Neural cell (in vitro differentiated cells): ENCODE data around the gene WDR26. TPM values are rescaled to one million over a fixed set of nuclear protein-coding genes. Genes with fewer than 3 reads are reported as not detected.

Source experiments
- H2AFZ ChIP-seq: fragments of 200-600, 300-800 bp; sonication (generic), shearing (Covaris generic); 2 replicates; pipeline ENCODE4 v1.6.0; 2014; ENCODE audit warnings: low read depth, mild to moderate bottlenecking, antibody characterized with exemption, low read length, moderate library complexity
- H3F3A ChIP-seq: fragments of 200-600 bp; shearing (Covaris generic); 2 replicates; pipeline ENCODE4 v1.6.1; 2016; ENCODE audit warnings: mild to moderate bottlenecking, moderate library complexity, mixed read lengths, antibody characterized with exemption, low read length; ENCODE audit not compliant: insufficient read depth, poor library complexity, severe bottlenecking
- H3K27ac ChIP-seq: fragments of 200-600, 300-800 bp; sonication (generic), shearing (Covaris generic); 2 replicates; pipeline ENCODE4 v1.5.1; 2014; ENCODE audit warnings: mild to moderate bottlenecking, low read length, moderate library complexity
- H3K27me3 ChIP-seq: fragments of 300-800, 200-600 bp; sonication (generic), shearing (Covaris generic); 2 replicates; pipeline ENCODE4 v1.6.0; 2014; ENCODE audit warnings: mild to moderate bottlenecking, low read depth, low read length, moderate library complexity; ENCODE audit not compliant: insufficient read depth
- H3K36me3 ChIP-seq: fragments of 300-800, 200-600 bp; sonication (generic), shearing (Covaris generic); 2 replicates; pipeline ENCODE4 v1.5.1; 2014; ENCODE audit warnings: mild to moderate bottlenecking, antibody characterized with exemption, low read length, moderate library complexity; ENCODE audit not compliant: insufficient read depth
- H3K4me2 ChIP-seq: fragments of 300-800, 200-600 bp; sonication (generic), shearing (Covaris generic); 2 replicates; pipeline ENCODE4 v1.6.0; 2014; ENCODE audit warnings: mild to moderate bottlenecking, low read length
- H3K4me3 ChIP-seq: fragments of 300-800, 200-600 bp; sonication (generic), shearing (Covaris generic); 2 replicates; pipeline ENCODE4 v1.5.1; 2014; ENCODE audit warnings: mild to moderate bottlenecking, low read length, moderate library complexity
- H3K79me2 ChIP-seq: fragments of 200-600 bp; shearing (Covaris generic); replicated peaks from 2 replicates; pipeline ENCODE4 v1.6.0; 2014; ENCODE audit warnings: mild to moderate bottlenecking, low read length, moderate library complexity; ENCODE audit not compliant: insufficient read depth
- H3K9ac ChIP-seq: fragments of 300-800, 200-600 bp; sonication (generic), shearing (Covaris generic); 2 replicates; pipeline ENCODE4 v1.6.1; 2016; ENCODE audit warnings: mild to moderate bottlenecking, low read length, mixed read lengths
- H3K9me2 ChIP-seq: fragments of 200-600 bp; shearing (Covaris generic); 2 replicates; pipeline ENCODE4 v1.6.1; 2016; ENCODE audit warnings: mild to moderate bottlenecking, low read length, mixed read lengths; ENCODE audit not compliant: insufficient read depth
- H3K9me3 ChIP-seq: fragments of 200-600, 300-800 bp; sonication (generic), shearing (Covaris generic); 2 replicates; pipeline ENCODE4 v1.6.1; 2016; ENCODE audit warnings: mild to moderate bottlenecking, mixed run types, low read length, moderate library complexity, mixed read lengths
- H4K20me1 ChIP-seq: fragments of 200-600 bp; shearing (Covaris generic); 2 replicates; pipeline ENCODE4 v1.6.1; 2016; ENCODE audit warnings: mild to moderate bottlenecking, mixed run types; ENCODE audit not compliant: insufficient read depth
- EP300 ChIP-seq: fragments of 450-650 bp; conservative IDR thresholded peaks from 2 replicates; pipeline ENCODE4 v1.6.1; 2014; ENCODE audit warnings: antibody characterized with exemption, mild to moderate bottlenecking, moderate library complexity; ENCODE audit not compliant: poor library complexity, severe bottlenecking
- EZH2 ChIP-seq: fragments of 200-600, 300-800 bp; shearing (Covaris generic), sonication (generic); IDR thresholded peaks from 2 replicates; pipeline ENCODE4 v1.6.1; 2014; ENCODE audit warnings: antibody characterized with exemption, low read length, borderline replicate concordance, mild to moderate bottlenecking; ENCODE audit not compliant: insufficient read depth, poor library complexity, severe bottlenecking
- MXI1 ChIP-seq: fragments of 450-650 bp; conservative IDR thresholded peaks from 2 replicates; pipeline ENCODE4 v1.6.1; 2014; ENCODE audit warnings: antibody characterized with exemption, mild to moderate bottlenecking; ENCODE audit not compliant: poor library complexity, severe bottlenecking
- POLR2AphosphoS5 ChIP-seq: IDR thresholded peaks from 2 replicates; pipeline ENCODE4 v1.6.1; 2012
- RAD21 ChIP-seq: fragments of 450-650 bp; conservative IDR thresholded peaks from 2 replicates; pipeline ENCODE4 v1.6.1; 2014; ENCODE audit warnings: antibody characterized with exemption, mild to moderate bottlenecking, moderate library complexity
- SMC3 ChIP-seq: fragments of 450-650 bp; conservative IDR thresholded peaks from 2 replicates; pipeline ENCODE4 v1.6.1; 2014; ENCODE audit warnings: antibody characterized with exemption, mild to moderate bottlenecking, moderate library complexity; ENCODE audit not compliant: poor library complexity
- TAF1 ChIP-seq: IDR thresholded peaks from 2 replicates; pipeline ENCODE4 v1.6.1; 2012; ENCODE audit warnings: low read depth
- polyA plus RNA-seq: library from polyadenylated mRNA; depleted of rRNA; stranded (reverse); fragments of >200 nt; gene quantifications from 2 replicates; pipeline ENCODE4 v1.2.3, GENCODE V29; 2014
- TF ChIP-seq, protein P1 (sequence below): fragments of 450-650 bp; IDR thresholded peaks from 2 replicates; pipeline ENCODE4 v1.5.1; 2014; ENCODE audit warnings: antibody characterized with exemption, mild to moderate bottlenecking, moderate library complexity; ENCODE audit not compliant: poor library complexity, severe bottlenecking
- TF ChIP-seq, protein P2 (sequence below): IDR thresholded peaks from 2 replicates; pipeline ENCODE4 v1.6.1; 2012; ENCODE audit warnings: borderline replicate concordance

The WDR26 gene
- polyA plus RNA-seq, 1 donor from 2014 or later = 89.6 TPM

DNA sequence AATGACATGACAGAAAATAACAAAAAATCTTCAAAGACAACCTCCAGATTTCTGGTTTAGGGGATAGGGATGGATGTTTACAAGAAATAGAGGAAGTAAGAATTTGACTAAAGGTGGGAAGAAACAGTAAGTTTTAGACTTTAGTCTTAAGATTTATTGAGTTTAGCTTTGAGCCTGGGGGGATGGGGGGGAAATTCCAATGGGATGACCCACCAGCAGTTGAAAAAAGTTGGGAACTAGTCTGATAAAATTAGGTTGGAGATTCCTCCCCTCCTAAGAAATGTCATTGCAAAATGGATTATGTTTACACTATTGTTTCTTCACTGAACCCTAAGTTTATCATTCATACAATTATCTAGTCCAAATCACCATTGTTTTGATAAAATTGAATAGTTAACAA, 28.4 kb downstream of the WDR26 start:
- no peak overlapping the region for H2AFZ ChIP-seq
- H3F3A ChIP-seq = no peaks in the 10 kb centered on the region
- no peak overlapping the region for H3K4me3 ChIP-seq
- peaks cover 8% of the 10 kb centered on the region for H3K79me2 ChIP-seq
- no peaks in the 10 kb centered on the region for H3K27me3 ChIP-seq
- no peak overlapping the region for H3K9ac ChIP-seq
- peaks cover 22% of the 10 kb centered on the region for H3K36me3 ChIP-seq
- H3K9me3 ChIP-seq = no peaks in the 10 kb centered on the region
- H3K9me2 ChIP-seq = no peaks in the 10 kb centered on the region
- H4K20me1 ChIP-seq = no peaks in the 10 kb centered on the region
- no peak overlapping the region for H3K4me2 ChIP-seq
- TF ChIP-seq, protein P1, sequence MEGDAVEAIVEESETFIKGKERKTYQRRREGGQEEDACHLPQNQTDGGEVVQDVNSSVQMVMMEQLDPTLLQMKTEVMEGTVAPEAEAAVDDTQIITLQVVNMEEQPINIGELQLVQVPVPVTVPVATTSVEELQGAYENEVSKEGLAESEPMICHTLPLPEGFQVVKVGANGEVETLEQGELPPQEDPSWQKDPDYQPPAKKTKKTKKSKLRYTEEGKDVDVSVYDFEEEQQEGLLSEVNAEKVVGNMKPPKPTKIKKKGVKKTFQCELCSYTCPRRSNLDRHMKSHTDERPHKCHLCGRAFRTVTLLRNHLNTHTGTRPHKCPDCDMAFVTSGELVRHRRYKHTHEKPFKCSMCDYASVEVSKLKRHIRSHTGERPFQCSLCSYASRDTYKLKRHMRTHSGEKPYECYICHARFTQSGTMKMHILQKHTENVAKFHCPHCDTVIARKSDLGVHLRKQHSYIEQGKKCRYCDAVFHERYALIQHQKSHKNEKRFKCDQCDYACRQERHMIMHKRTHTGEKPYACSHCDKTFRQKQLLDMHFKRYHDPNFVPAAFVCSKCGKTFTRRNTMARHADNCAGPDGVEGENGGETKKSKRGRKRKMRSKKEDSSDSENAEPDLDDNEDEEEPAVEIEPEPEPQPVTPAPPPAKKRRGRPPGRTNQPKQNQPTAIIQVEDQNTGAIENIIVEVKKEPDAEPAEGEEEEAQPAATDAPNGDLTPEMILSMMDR = no peak
- no peak for TF ChIP-seq MXI1
- no peak for TF ChIP-seq EZH2
- TF ChIP-seq SMC3 = no peak
- TF ChIP-seq TAF1 = no peak
- TF ChIP-seq, protein P2, sequence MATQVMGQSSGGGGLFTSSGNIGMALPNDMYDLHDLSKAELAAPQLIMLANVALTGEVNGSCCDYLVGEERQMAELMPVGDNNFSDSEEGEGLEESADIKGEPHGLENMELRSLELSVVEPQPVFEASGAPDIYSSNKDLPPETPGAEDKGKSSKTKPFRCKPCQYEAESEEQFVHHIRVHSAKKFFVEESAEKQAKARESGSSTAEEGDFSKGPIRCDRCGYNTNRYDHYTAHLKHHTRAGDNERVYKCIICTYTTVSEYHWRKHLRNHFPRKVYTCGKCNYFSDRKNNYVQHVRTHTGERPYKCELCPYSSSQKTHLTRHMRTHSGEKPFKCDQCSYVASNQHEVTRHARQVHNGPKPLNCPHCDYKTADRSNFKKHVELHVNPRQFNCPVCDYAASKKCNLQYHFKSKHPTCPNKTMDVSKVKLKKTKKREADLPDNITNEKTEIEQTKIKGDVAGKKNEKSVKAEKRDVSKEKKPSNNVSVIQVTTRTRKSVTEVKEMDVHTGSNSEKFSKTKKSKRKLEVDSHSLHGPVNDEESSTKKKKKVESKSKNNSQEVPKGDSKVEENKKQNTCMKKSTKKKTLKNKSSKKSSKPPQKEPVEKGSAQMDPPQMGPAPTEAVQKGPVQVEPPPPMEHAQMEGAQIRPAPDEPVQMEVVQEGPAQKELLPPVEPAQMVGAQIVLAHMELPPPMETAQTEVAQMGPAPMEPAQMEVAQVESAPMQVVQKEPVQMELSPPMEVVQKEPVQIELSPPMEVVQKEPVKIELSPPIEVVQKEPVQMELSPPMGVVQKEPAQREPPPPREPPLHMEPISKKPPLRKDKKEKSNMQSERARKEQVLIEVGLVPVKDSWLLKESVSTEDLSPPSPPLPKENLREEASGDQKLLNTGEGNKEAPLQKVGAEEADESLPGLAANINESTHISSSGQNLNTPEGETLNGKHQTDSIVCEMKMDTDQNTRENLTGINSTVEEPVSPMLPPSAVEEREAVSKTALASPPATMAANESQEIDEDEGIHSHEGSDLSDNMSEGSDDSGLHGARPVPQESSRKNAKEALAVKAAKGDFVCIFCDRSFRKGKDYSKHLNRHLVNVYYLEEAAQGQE = no peak
- no peak for TF ChIP-seq EP300
- no peak for TF ChIP-seq RAD21
- TF ChIP-seq POLR2AphosphoS5 = no peak
- no peak overlapping the region for H3K27ac ChIP-seq

DNA sequence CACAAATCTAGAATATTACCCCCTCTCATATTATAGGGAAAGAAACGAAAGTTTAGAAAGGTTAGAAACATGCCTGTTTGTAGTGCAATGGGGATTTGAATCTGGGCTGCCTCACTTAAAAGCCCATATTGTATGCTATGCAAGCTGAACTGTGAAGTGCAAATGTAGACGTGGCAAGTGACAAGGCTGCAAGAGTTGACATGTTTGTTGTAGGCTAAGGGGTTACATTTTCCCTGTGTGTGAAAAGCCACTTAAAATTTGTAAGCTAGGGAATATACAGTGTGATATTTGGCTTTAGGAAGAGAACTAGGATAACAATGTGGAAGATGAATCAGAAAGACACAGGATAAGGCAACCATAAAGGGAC, 29.0 kb downstream of the WDR26 start:
- no peaks in the 10 kb centered on the region for H3K27me3 ChIP-seq
- no peaks in the 10 kb centered on the region for H3K9me3 ChIP-seq
- H4K20me1 ChIP-seq = no peaks in the 10 kb centered on the region
- H3K27ac ChIP-seq = no peak overlapping the region
- TF ChIP-seq, protein P2 = no peak
- TF ChIP-seq TAF1 (no peak), MXI1 (no peak), EZH2 (no peak), RAD21 (no peak), EP300 (no peak), SMC3 (no peak), POLR2AphosphoS5 (no peak)
- TF ChIP-seq, protein P1 = no peak
- H3K4me3 ChIP-seq = no peak overlapping the region
- H3K36me3 ChIP-seq = peaks cover 23% of the 10 kb centered on the region
- no peaks in the 10 kb centered on the region for H3F3A ChIP-seq
- H2AFZ ChIP-seq = no peak overlapping the region
- H3K9me2 ChIP-seq = no peaks in the 10 kb centered on the region
- H3K79me2 ChIP-seq = peaks cover 8% of the 10 kb centered on the region
- no peak overlapping the region for H3K4me2 ChIP-seq
- H3K9ac ChIP-seq = no peak overlapping the region
